Measurements from ENCODE around the gene SHLD3.

- TF ChIP-seq CTCF (IDR thresholded peaks at IDR 0.05): no peak
- TF ChIP-seq POLR2A (IDR thresholded peaks at IDR 0.05): no peak
Measured at GRCh38 chr5:65630981-65631380, 6.2 kb downstream of the SHLD3 start.

Data from testis (tissue), 2 donors.